ENCODE measurements around the gene ARHGAP29.
"Not testable (repeated sequence)": the region's sequence is repeated elsewhere in the genome, so short reads cannot be mapped to it uniquely, and the experiment has no call there.

The ARHGAP29 gene

GRCh38 chr1:94231746-94232145 lies 5.6 kb downstream of the ARHGAP29 start:
- DNase-seq = no peak

- DNase-seq = no peak
Measured at GRCh38 chr1:94230920-94231319, 6.5 kb downstream of the ARHGAP29 start.

DNA sequence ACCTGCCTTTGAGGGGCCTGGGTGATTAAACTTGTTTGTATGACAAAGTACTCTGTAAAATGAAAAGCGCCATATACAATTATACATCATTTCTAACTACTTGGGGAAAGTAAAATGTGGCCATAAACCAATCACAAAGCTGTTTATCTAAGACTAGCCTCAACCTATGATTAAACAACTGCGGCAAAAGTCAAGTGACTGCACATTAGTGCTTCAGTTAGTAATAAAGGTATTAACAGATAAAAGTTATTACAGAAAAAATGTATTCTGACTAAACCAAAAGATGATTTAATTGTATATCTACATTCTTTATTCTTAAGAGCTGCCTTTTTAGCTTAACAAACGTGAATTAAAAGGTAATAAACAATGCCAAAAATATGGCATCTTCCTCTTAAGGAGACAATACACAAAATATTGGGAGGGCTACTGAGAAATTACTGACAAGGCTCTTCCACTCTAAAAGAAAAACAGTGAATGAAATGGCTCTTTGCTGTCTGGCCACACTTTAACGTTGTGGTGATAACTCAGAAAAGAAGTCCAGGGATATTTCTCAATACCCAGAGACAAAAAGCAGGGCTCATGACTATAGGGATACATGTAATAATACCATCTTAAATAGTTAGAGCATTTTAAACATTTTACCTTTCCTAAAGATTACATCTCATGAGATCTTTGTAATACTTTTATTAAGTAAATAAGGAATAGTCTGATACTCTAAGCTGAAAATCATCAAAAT lies 8.6 kb downstream of the ARHGAP29 start:
- no peak for DNase-seq

GRCh38 chr1:94227624-94228023 lies 9.8 kb downstream of the ARHGAP29 start:
- DNase-seq = no peak

DNA sequence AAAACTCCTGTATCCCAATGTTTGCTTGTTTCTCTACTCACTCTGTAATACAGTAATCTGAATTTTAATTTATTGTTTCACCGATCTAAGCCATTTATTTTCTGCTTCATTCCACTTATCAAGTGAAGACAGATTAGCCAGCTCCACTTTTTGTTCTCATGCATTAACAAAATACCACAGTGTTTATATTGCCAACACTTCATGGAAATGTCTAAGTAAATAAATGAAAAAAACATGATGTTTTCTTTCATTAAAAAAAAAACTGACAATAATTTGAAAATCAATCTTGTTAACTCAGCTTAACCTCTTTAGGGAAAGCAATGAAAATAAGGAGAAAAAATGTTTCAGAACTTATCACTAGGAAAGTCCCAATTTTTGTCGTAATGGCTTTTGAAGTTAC lies 11.5 kb downstream of the ARHGAP29 start:
- no peak for DNase-seq

- no peak for DNase-seq
Measured at GRCh38 chr1:94218332-94218731, 19.1 kb downstream of the ARHGAP29 start.

DNA sequence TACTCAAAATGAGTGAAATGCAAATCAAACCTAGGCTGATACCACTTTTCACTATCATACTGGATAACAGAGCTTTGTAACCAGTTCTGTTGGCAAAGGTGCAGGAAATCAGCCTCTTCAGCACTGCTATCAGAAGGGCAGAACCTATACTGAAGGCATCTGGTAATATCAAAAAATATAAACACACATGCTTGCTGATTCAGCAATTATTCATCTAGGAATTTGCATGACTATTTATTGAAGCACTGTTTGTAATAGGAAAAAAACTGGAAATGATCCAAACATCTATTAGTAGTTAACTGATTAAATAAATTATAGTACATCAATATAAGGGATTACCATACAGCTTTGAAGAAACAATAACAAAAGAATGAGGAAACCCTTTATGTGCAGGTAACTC lies 21.4 kb downstream of the ARHGAP29 start:
- no peak for DNase-seq

DNA sequence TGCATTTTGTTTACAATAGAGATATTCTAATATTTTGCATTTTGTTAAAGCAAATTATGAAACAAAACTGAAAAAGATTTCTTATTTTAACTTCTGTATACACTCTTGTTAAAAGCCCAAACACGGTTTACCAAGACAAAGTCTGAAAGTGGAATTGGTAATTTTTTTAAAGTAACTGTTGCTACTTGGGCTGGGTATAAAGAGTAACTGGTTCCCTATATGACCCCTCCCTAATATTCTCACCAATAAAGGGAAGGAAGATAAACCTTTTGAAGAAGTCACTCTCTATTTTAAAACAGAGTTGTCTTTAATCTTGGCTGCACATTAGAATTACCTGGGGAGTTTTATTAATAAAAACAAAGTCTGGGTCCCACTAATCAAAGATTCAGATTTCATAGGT lies 27.4 kb downstream of the ARHGAP29 start:
- no peak for DNase-seq

DNA sequence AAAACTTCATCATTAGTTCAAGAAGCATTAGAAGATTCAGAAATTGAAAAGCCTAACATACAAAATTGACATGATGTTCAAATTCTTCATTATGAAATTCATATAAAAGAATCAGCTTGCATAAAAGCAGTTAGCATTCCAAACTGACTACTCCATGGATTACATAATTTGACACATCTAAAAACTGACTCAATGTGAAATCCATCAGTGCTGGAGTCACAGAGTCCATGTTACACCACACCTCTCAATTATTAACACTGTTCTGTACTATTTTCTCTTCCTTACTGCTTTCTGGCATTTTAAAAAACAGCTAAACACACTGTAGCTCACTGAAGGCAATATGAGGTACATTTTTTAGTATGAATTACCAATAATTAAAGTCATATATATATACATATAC lies 28.0 kb downstream of the ARHGAP29 start:
- no peak for DNase-seq

- DNase-seq = no peak
Measured at GRCh38 chr1:94207695-94208094, 29.7 kb downstream of the ARHGAP29 start.

DNA sequence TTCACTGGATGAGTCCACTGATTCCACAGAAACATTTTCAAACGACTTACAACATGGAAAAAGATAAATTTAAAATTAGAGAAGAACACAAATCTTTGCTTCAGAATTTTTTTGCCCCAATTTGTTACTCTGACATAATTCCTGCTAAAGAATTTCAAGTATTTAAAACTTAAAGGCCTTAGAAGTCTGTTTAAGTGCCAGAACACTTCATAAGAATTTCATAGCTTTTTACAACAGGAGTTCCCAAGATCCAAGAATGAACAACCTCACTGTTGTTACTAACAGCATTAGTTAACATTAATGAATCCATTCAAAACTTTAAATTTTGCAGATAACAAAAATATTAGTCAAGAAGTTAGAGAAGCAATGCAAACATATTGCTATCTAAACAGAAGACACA lies 31.7 kb downstream of the ARHGAP29 start:
- DNase-seq = no peak

DNA sequence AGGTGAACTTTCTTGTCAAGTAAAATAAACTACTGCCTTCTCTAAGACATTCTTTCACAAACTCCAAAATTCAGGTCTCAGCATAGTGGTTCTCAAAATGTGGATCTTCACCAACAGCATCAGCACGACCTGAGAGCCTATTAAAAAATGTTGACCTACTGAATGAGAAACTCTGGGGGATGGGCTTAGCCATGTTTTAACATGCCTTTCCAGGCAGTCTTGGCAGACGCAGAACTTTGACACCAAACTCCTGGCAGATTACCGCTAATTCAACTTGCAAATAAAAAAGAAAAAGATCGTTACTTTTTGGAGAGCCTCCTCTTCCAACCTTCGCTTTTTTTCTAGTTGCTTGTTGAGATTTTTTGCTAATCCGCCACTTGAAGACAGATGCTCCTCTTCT lies 35.1 kb downstream of the ARHGAP29 start:
- DNase-seq = no peak

- DNase-seq = no peak
Measured at GRCh38 chr1:94199398-94199797, 38.0 kb downstream of the ARHGAP29 start.

- no peak for DNase-seq
Measured at GRCh38 chr1:94194079-94194865, 43.1 kb downstream of the ARHGAP29 start.

DNA sequence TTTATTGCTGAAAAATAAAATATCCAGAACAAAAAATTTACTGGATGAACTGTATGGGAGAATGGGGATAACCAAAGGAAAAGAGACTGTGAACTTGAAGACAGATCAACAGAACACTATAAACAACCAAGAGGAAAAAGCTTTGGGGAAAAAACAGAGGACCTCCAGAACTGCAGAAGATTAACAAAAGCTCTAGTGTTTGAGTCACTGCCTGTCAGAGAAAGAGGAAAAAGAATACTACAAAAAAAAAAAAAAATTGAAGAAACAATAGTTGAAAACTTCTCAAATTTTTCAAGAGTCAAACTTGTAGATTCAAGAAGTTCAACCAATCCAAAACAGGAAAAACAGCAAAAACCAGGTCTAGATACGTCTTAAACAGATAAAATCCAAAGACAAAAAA lies 44.3 kb downstream of the ARHGAP29 start:
- DNase-seq = no peak

DNA sequence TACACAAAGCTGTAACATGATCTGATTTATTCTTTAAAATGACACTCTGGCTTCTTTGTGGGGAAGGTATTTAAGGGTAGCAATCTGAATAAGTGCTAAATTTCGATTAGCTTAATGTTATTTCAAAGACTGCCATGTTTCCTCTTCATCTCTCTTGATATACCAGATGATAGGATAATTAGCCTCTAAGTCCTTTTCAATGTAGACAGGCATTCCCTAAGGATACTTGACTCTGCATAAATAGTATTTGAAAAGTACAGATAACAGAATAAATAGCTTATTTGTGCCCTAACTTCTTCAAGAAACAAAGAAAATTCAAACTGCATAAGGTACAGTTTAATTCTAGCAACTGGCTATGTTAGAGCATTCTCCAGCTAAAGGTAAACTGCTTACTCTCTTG lies 46.2 kb downstream of the ARHGAP29 start:
- no peak for DNase-seq

DNA sequence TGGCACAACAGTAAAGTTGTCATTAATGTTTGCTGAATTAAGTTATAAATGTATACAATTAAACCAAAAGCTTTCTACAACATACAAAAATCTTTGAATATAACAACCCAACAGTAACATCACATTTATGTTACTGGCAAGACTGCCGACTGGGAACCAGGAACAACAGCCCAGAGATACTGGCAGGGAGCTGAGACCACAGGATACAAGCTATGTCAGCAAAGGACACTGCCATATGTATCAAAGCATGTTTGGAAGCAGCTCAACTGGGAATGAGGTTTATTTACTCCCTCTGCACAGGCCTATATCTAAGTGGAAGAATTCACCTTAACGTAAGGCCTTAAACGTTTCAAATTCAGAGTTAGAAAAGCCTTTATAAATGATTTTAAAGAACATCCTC lies 50.4 kb downstream of the ARHGAP29 start:
- no peak for DNase-seq

- no peak for DNase-seq
Measured at GRCh38 chr1:94183197-94183815, 54.1 kb downstream of the ARHGAP29 start.

GRCh38 chr1:94182191-94182590 lies 55.2 kb downstream of the ARHGAP29 start:
- DNase-seq = no peak

DNA sequence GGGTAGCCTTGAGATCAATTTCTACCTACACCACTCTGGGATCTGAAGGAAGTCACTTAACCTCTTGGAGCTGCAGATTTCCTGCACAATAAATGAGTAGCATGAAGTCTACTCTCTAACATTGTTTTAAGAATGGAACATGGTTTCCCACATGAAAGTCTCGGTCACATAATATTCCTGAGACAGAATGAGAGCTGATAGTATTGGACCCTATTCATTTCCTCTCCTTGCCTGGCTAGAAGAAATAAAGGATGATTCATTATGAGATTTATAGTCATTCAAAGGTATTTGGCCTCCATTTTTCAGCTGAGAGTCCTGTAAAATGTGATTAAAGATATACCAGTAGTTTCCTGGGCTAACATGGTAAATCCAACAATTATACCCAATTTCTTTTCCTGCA lies 56.7 kb downstream of the ARHGAP29 start:
- DNase-seq = no peak

- DNase-seq = no peak
Measured at GRCh38 chr1:94178901-94179300, 58.5 kb downstream of the ARHGAP29 start.

DNA sequence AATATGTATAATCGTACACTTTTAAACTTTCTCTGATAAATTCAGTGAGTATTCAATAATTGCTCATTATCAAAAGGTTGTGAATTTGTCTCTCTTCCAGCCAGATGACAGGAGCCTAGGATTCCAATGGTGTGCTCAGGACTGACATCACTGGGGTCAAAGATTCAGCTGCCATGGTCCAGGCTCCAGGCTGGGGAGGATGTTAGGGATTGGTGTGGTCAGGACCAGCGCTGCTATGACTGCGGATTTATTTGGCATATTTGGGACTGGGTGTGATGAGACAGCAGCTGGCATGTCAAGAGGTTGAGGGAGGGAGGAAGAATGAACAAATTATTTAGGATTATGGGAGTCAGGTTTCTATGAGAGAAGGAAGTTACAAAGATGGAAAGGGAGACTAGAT lies 68.3 kb downstream of the ARHGAP29 start:
- no peak for DNase-seq

DNA sequence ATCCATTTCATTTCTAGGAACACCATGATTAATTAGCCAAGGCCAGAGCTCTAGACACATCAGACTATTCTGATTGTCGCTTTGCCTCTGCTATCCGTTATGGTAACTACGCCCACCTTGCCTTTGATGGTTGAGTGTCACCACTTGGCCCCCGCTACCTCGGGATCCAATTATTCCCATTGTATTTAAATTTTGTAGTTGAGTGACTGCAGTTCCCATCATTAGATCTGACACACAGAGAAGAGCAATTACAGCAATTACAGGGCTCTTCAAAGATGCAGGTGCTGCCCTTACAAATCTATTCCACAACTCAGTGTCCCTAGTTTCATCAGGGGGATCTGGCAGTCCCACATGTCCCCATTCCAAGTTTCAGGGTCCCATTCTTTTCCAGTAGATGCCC lies 71.5 kb downstream of the ARHGAP29 start:
- DNase-seq = no peak

GRCh38 chr1:94164885-94165284 lies 72.5 kb downstream of the ARHGAP29 start:
- DNase-seq = not testable (repeated sequence)
